H9 (cell line): ENCODE results near the gene KRT71. TPM values are rescaled to one million over a fixed set of nuclear protein-coding genes. Genes with fewer than 3 reads are reported as not detected.

Source experiments
- DNase-seq: peaks from one replicate; pipeline ENCODE4 v3.0.0-alpha.2; 2017
- H2AFZ ChIP-seq: one replicate; pipeline ENCODE4 v1.6.1; 2013; ENCODE audit warnings: mild to moderate bottlenecking, low read length, control low read depth, moderate library complexity
- H2AK5ac ChIP-seq: 2 replicates; pipeline ENCODE4 v1.6.1; 2013; ENCODE audit warnings: low read length, control low read depth, mixed read lengths; ENCODE audit not compliant: insufficient read length
- H2BK120ac ChIP-seq: one replicate; pipeline ENCODE4 v1.6.1; 2013; ENCODE audit warnings: low read depth, mild to moderate bottlenecking, low read length, control low read depth, inconsistent platforms; ENCODE audit not compliant: poor library complexity, severe bottlenecking
- H2BK12ac ChIP-seq: 2 replicates; pipeline ENCODE4 v1.6.1; 2013; ENCODE audit warnings: low read length, control low read depth, mixed read lengths, low read depth; ENCODE audit not compliant: insufficient read length
- H2BK15ac ChIP-seq: 2 replicates; pipeline ENCODE4 v1.6.1; 2013; ENCODE audit warnings: low read depth, low read length, control low read depth
- H2BK20ac ChIP-seq: one replicate; pipeline ENCODE4 v1.6.1; 2013; ENCODE audit warnings: low read depth, mild to moderate bottlenecking, low read length, control low read depth, inconsistent platforms; ENCODE audit not compliant: poor library complexity, severe bottlenecking
- H2BK5ac ChIP-seq: 2 replicates; pipeline ENCODE4 v1.6.1; 2013; ENCODE audit warnings: low read length, control low read depth, mixed read lengths; ENCODE audit not compliant: insufficient read length
- H3K14ac ChIP-seq: 2 replicates; pipeline ENCODE4 v1.6.1; 2013; ENCODE audit warnings: low read length, control low read depth; ENCODE audit not compliant: insufficient read depth
- H3K18ac ChIP-seq: 2 replicates; pipeline ENCODE4 v1.6.1; 2013; ENCODE audit warnings: low read depth, mild to moderate bottlenecking, mixed read lengths, low read length, control low read depth; ENCODE audit not compliant: insufficient read length
- H3K23ac ChIP-seq: 2 replicates; pipeline ENCODE4 v1.6.1; 2013; ENCODE audit warnings: low read length, control low read depth, mixed read lengths, low read depth; ENCODE audit not compliant: insufficient read length
- H3K23me2 ChIP-seq: 2 replicates; pipeline ENCODE4 v1.6.1; 2013; ENCODE audit warnings: low read depth, mild to moderate bottlenecking, mixed read lengths, low read length, control low read depth; ENCODE audit not compliant: insufficient read length, poor library complexity, severe bottlenecking
- H3K27ac ChIP-seq: 2 replicates; pipeline ENCODE4 v1.5.1; 2013; ENCODE audit warnings: low read length, control low read depth, mixed read lengths, low read depth; ENCODE audit not compliant: insufficient read length
- H3K27me3 ChIP-seq: 2 replicates; pipeline ENCODE4 v1.6.1; 2013; ENCODE audit warnings: low read length, control low read depth, inconsistent platforms; ENCODE audit not compliant: insufficient read depth
- H3K4ac ChIP-seq: 2 replicates; pipeline ENCODE4 v1.6.1; 2013; ENCODE audit warnings: low read depth, mild to moderate bottlenecking, control low read depth, inconsistent platforms, low read length, moderate library complexity
- H3K4me1 ChIP-seq: 2 replicates; pipeline ENCODE4 v1.6.1; 2013; ENCODE audit warnings: low read length, control low read depth, inconsistent platforms; ENCODE audit not compliant: insufficient read depth
- H3K4me2 ChIP-seq: 2 replicates; pipeline ENCODE4 v1.6.1; 2013; ENCODE audit warnings: low read length, control low read depth, mixed read lengths; ENCODE audit not compliant: insufficient read length, insufficient read depth
- H3K56ac ChIP-seq: 2 replicates; pipeline ENCODE4 v1.6.1; 2013; ENCODE audit warnings: low read depth, mild to moderate bottlenecking, mixed read lengths, low read length, control low read depth; ENCODE audit not compliant: insufficient read length
- H3K79me1 ChIP-seq: 2 replicates; pipeline ENCODE4 v1.6.1; 2013; ENCODE audit warnings: low read depth, mild to moderate bottlenecking, moderate library complexity, low read length, control low read depth, inconsistent platforms; ENCODE audit not compliant: insufficient read depth, poor library complexity, severe bottlenecking
- H3K79me2 ChIP-seq: 2 replicates; pipeline ENCODE4 v1.6.1; 2013; ENCODE audit warnings: low read length, control low read depth, inconsistent platforms; ENCODE audit not compliant: insufficient read depth
- H3K9ac ChIP-seq: 2 replicates; pipeline ENCODE4 v1.6.1; 2013; ENCODE audit warnings: low read length, control low read depth, mixed read lengths; ENCODE audit not compliant: insufficient read length; ENCODE audit errors: extremely low read depth
- H3K9me3 ChIP-seq: one replicate; pipeline ENCODE4 v1.6.1; 2013; ENCODE audit warnings: low read depth, low read length, inconsistent platforms; ENCODE audit not compliant: control insufficient read depth
- H3T11ph ChIP-seq: one replicate; pipeline ENCODE4 v1.6.1; 2013; ENCODE audit warnings: mild to moderate bottlenecking, low read length, control low read depth, inconsistent platforms
- H4K20me1 ChIP-seq: one replicate; pipeline ENCODE4 v1.6.1; 2013; ENCODE audit not compliant: control insufficient read depth, insufficient read length, insufficient read depth
- H4K5ac ChIP-seq: 2 replicates; pipeline ENCODE4 v1.6.1; 2013; ENCODE audit warnings: low read depth, mild to moderate bottlenecking, mixed read lengths, low read length, control low read depth; ENCODE audit not compliant: insufficient read length
- H4K8ac ChIP-seq: replicated peaks from 2 replicates; pipeline ENCODE4 v1.6.1; 2013; ENCODE audit warnings: low read length, control low read depth, mixed read lengths, low read depth; ENCODE audit not compliant: insufficient read length
- H4K91ac ChIP-seq: 2 replicates; pipeline ENCODE4 v1.6.1; 2013; ENCODE audit warnings: low read depth, mild to moderate bottlenecking, moderate library complexity, mixed read lengths, low read length, control low read depth; ENCODE audit not compliant: insufficient read length
- H3K27ac Mint-ChIP-seq, 3 experiments: 2 replicates in 2 of 3; 3 replicates in 1 of 3; pipeline ENCODE4 v1.8.0; 2020 to 2021; ENCODE audit warnings: mixed read lengths in 3 of 3, mild to moderate bottlenecking in 1 of 3, moderate library complexity in 1 of 3
- H3K27me3 Mint-ChIP-seq: 2 replicates; pipeline ENCODE4 v1.8.0; 2021; ENCODE audit warnings: low read depth, mild to moderate bottlenecking, moderate library complexity, mixed read lengths
- H3K36me3 Mint-ChIP-seq, 3 experiments: 2 replicates in 2 of 3; 3 replicates in 1 of 3; pipeline ENCODE4 v1.8.0; 2020 to 2021; ENCODE audit warnings: low read depth in 3 of 3, mixed read lengths in 3 of 3; ENCODE audit not compliant: insufficient read depth in 1 of 3
- H3K4me1 Mint-ChIP-seq, 2 experiments: 2 replicates each; pipeline ENCODE4 v1.8.0; 2020; ENCODE audit warnings: mixed read lengths in 2 of 2
- H3K4me3 Mint-ChIP-seq, 2 experiments: 2 replicates in 1 of 2; 3 replicates in 1 of 2; pipeline ENCODE4 v1.8.0; 2020 to 2021; ENCODE audit warnings: mild to moderate bottlenecking in 2 of 2, mixed read lengths in 2 of 2, moderate library complexity in 1 of 2
- H3K9me3 Mint-ChIP-seq, 2 experiments: 2 replicates in 1 of 2; 3 replicates in 1 of 2; pipeline ENCODE4 v1.8.0; 2020; ENCODE audit warnings: mild to moderate bottlenecking in 2 of 2, mixed read lengths in 2 of 2, moderate library complexity in 1 of 2
- WGBS: extraction: QIAGEN DNeasy Blood & Tissue Kit; methylation state at CpG from one replicate; pipeline ENCODE4 v1.1.7; 2013; ENCODE audit warnings: missing lambda C conversion rate, low lambda C conversion rate, mixed read lengths; ENCODE audit not compliant: insufficient read length; ENCODE audit errors: extremely low coverage; 5-methylcytosine and 5-hydroxymethylcytosine counted together
- total RNA-seq: library from RNA; stranded (reverse); gene quantifications from 2 replicates; pipeline ENCODE4 v1.2.1, GENCODE V29; 2021
- TF ChIP-seq, protein P1 (sequence below): fragments of 200-600 bp; sonication (generic); conservative IDR thresholded peaks from 3 replicates; pipeline ENCODE4 v1.8.0; 2021; ENCODE audit warnings: antibody characterized with exemption, mild to moderate bottlenecking

Gene KRT71
- total RNA-seq, 1 experiment from 2014 or later = not detected

GRCh38 chr12:52528641-52529143, 24.3 kb downstream of the KRT71 start:
- H3K23ac ChIP-seq = no peak overlapping the region
- peak overlapping the region in 1 of 3 experiments; percentile 70; a peak in 1 of 7 replicates for H3K27ac Mint-ChIP-seq
- H2BK120ac ChIP-seq = no peak overlapping the region
- no peak overlapping the region for H2AFZ ChIP-seq
- H2BK20ac ChIP-seq = no peak overlapping the region
- no peaks in the 10 kb centered on the region for H3K79me2 ChIP-seq
- H3K9me3 ChIP-seq = no peaks in the 10 kb centered on the region
- TF ChIP-seq, protein P1, sequence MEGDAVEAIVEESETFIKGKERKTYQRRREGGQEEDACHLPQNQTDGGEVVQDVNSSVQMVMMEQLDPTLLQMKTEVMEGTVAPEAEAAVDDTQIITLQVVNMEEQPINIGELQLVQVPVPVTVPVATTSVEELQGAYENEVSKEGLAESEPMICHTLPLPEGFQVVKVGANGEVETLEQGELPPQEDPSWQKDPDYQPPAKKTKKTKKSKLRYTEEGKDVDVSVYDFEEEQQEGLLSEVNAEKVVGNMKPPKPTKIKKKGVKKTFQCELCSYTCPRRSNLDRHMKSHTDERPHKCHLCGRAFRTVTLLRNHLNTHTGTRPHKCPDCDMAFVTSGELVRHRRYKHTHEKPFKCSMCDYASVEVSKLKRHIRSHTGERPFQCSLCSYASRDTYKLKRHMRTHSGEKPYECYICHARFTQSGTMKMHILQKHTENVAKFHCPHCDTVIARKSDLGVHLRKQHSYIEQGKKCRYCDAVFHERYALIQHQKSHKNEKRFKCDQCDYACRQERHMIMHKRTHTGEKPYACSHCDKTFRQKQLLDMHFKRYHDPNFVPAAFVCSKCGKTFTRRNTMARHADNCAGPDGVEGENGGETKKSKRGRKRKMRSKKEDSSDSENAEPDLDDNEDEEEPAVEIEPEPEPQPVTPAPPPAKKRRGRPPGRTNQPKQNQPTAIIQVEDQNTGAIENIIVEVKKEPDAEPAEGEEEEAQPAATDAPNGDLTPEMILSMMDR = no peak
- no peak overlapping the region for H4K8ac ChIP-seq
- no peaks in the 10 kb centered on the region for H4K20me1 ChIP-seq
- H2BK12ac ChIP-seq = no peak overlapping the region
- peaks cover 8% of the 10 kb centered on the region for H3K27me3 Mint-ChIP-seq
- no peaks in the 10 kb centered on the region for H3K4me1 Mint-ChIP-seq
- H3K56ac ChIP-seq = no peak overlapping the region
- H3K14ac ChIP-seq = no peak overlapping the region; the same call in 1 of the 2 replicates
- WGBS = no CpG with 5 or more reads among the region's 8 CpGs
- H3K23me2 ChIP-seq = no peaks in the 10 kb centered on the region
- H2BK5ac ChIP-seq = no peak overlapping the region
- DNase-seq = no peak
- H4K5ac ChIP-seq = no peak overlapping the region
- H3K9ac ChIP-seq = no peak overlapping the region
- H3K4ac ChIP-seq = no peak overlapping the region
- H3K79me1 ChIP-seq = no peaks in the 10 kb centered on the region
- no peak overlapping the region for H3K27ac ChIP-seq
- H2AK5ac ChIP-seq = no peak overlapping the region
- no peaks in the 10 kb centered on the region; the same call in 1 of the 2 replicates for H3K27me3 ChIP-seq
- no peak overlapping the region for H3T11ph ChIP-seq
- no peak overlapping the region for H3K18ac ChIP-seq
- H3K36me3 Mint-ChIP-seq = no peaks in the 10 kb centered on the region
- no peak overlapping the region for H2BK15ac ChIP-seq
- H3K4me1 ChIP-seq = no peaks in the 10 kb centered on the region
- no peak overlapping the region for H4K91ac ChIP-seq
- H3K4me3 Mint-ChIP-seq = no peak overlapping the region
- no peaks in the 10 kb centered on the region for H3K9me3 Mint-ChIP-seq
- H3K4me2 ChIP-seq = no peak overlapping the region
